ENCODE data around the gene SNX14. TPM values are rescaled to one million over a fixed set of nuclear protein-coding genes. Genes with fewer than 3 reads are reported as not detected.

The SNX14 gene
- total and polyA plus RNA-seq, 2 of the 13 experiments (the other 11 are each of a cell fraction or from before 2014, with no cell fraction given): 83.5 to 112 TPM

GRCh38 chr6:85506441-85507093, 87.1 kb downstream of the SNX14 start:
- no peaks in the 10 kb centered on the region for H4K20me1 ChIP-seq (ENCODE audit: insufficient read depth, low read length)
- FAIRE-seq (no peak), DNase-seq (ENCODE audit: low spot score) (no peak), ATAC-seq (no peak)
- intact Hi-C loops (cut with micrococcal nuclease; ENCODE audit: unreplicated experiment) (no loop called here), in situ Hi-C loops (cut with HindIII; ENCODE audit: extremely low pct_ligation_motif_present, low pct_unique_long_range_greater_than_20kb) (no loop called here)
- ChIA-PET CTCF (ENCODE audit: low intra/inter-chr PET ratio, low total read pairs) (no interaction called here), POLR2A (no interaction called here)
- H3K36me3 ChIP-seq (replicated peaks in 1 of 2; ENCODE audit: control insufficient read depth in 1 of 2, insufficient read depth in 2 of 2, low read length in 2 of 2): peaks cover 4 to 9% of the 10 kb centered on the region in 2 experiments; a peak in 3 of 5 replicates
- H3K4me2 ChIP-seq (ENCODE audit: low read depth, low read length): no peak overlapping the region
- H3K27me3 ChIP-seq (ENCODE audit: control insufficient read depth in 1 of 2, insufficient read depth in 2 of 2, low read length in 2 of 2): no peaks in the 10 kb centered on the region; a peak in 1 of 5 replicates
- no peak overlapping the region for H2AFZ ChIP-seq (ENCODE audit: low read length)
- no peak overlapping the region for H3K9ac ChIP-seq (ENCODE audit: insufficient read depth, low read depth, low read length)
- H3K27ac ChIP-seq (ENCODE audit: extremely low read length, insufficient read depth, low read length): no peak overlapping the region
- WGBS (ENCODE audit: low lambda C conversion rate): 98% methylated on average over 8 of the region's 8 CpGs
- no peak overlapping the region for H3K4me3 ChIP-seq (replicated peaks in 1 of 3; ENCODE audit: insufficient read depth in 1 of 3, low read depth in 2 of 3, low read length in 3 of 3)
- BruUV-seq (replicated peaks): no TSS peak
- H3K79me2 ChIP-seq (ENCODE audit: insufficient read depth, low read length): no peaks in the 10 kb centered on the region
- H3K4me1 ChIP-seq (ENCODE audit: insufficient read depth, low read length): no peaks in the 10 kb centered on the region
- no peaks in the 10 kb centered on the region for H3K9me3 ChIP-seq (ENCODE audit: low read length)
- TF ChIP-seq SNAPC2 (CRISPR knock-in tag; IDR thresholded peaks at IDR 0.05) (no peak), ZNF224 (CRISPR knock-in tag; IDR thresholded peaks at IDR 0.05) (no peak), RBAK (CRISPR knock-in tag; IDR thresholded peaks at IDR 0.05) (no peak), ZMAT3 (CRISPR knock-in tag; conservative IDR thresholded peaks at IDR 0.05) (no peak), CENPBD1 (CRISPR knock-in tag; IDR thresholded peaks at IDR 0.05; ENCODE audit: borderline replicate concordance, low read depth) (no peak), ZNF205 (CRISPR knock-in tag; IDR thresholded peaks at IDR 0.05) (no peak), GABPB1 (CRISPR knock-in tag; IDR thresholded peaks at IDR 0.05) (no peak), TP53 (CRISPR knock-in tag; conservative IDR thresholded peaks at IDR 0.05) (no peak), RFXAP (CRISPR knock-in tag; IDR thresholded peaks at IDR 0.05; ENCODE audit: borderline replicate concordance) (no peak), TRAFD1 (CRISPR knock-in tag; IDR thresholded peaks at IDR 0.05; ENCODE audit: borderline replicate concordance) (no peak), ZNF776 (CRISPR knock-in tag; IDR thresholded peaks at IDR 0.05) (no peak), NBN (conservative IDR thresholded peaks at IDR 0.05) (no peak), REST (IDR thresholded peaks at IDR 0.05; ENCODE audit: borderline replicate concordance in 1 of 2, low read depth in 1 of 2, low read length in 2 of 2) (no peak), ZNF660 (CRISPR knock-in tag; IDR thresholded peaks at IDR 0.05; ENCODE audit: borderline replicate concordance, low read depth) (no peak), POGK (CRISPR knock-in tag; conservative IDR thresholded peaks at IDR 0.05) (no peak), SAP130 (CRISPR knock-in tag; IDR thresholded peaks at IDR 0.05; ENCODE audit: low read depth) (no peak), FOXO1 (CRISPR knock-in tag; IDR thresholded peaks at IDR 0.05) (no peak), ZSCAN21 (CRISPR knock-in tag; IDR thresholded peaks at IDR 0.05; ENCODE audit: borderline replicate concordance) (no peak), HDAC2 (CRISPR knock-in tag; IDR thresholded peaks at IDR 0.05) (no peak)

All from HepG2 (cell line).